ENCODE data around the gene CRIP2.
A peak's percentile ranks its signal among the peaks of the same experiment; 100 is the strongest.

Gene CRIP2

GRCh38 chr14:105487986-105488777 is 13.6 kb downstream of the CRIP2 start:
- Histone ChIP-seq H3K36me3 (ENCODE audit: insufficient read depth, insufficient read length, low read length) (peaks cover 19% of the 10 kb centered on the region), H3K4me1 (ENCODE audit: insufficient read depth, insufficient read length) (peaks cover 32% of the 10 kb centered on the region), H3K4me3 (ENCODE audit: insufficient read length, low read depth) (peak overlapping the region; percentile 54), H3K9ac (ENCODE audit: insufficient read length, low read depth) (peak overlapping the region; percentile 85), H3K27me3 (ENCODE audit: insufficient read depth, insufficient read length) (peaks cover 20% of the 10 kb centered on the region), H3K9me3 (ENCODE audit: insufficient read depth, low read length) (no peaks in the 10 kb centered on the region)
- TF ChIP-seq SUZ12 (IDR thresholded peaks at IDR 0.05; ENCODE audit: extremely low read depth, insufficient read depth, insufficient read length) (no peak), YY1 (IDR thresholded peaks at IDR 0.05; ENCODE audit: insufficient read depth, insufficient read length) (no peak), ZNF274 (IDR thresholded peaks at IDR 0.05; ENCODE audit: low read depth, low read length) (no peak)
- DNase-seq (ENCODE audit: low read depth, low spot score) = no peak

GRCh38 chr14:105488781-105489541 is 14.3 kb downstream of the CRIP2 start:
- Histone ChIP-seq H3K9ac (ENCODE audit: insufficient read length, low read depth) (peak overlapping the region; percentile 70), H3K36me3 (ENCODE audit: insufficient read depth, insufficient read length, low read length) (peaks cover 25% of the 10 kb centered on the region), H3K4me3 (ENCODE audit: insufficient read length, low read depth) (peak overlapping the region; percentile 11), H3K4me1 (ENCODE audit: insufficient read depth, insufficient read length) (peaks cover 29% of the 10 kb centered on the region), H3K27me3 (ENCODE audit: insufficient read depth, insufficient read length) (peaks cover 20% of the 10 kb centered on the region), H3K9me3 (ENCODE audit: insufficient read depth, low read length) (no peaks in the 10 kb centered on the region)
- DNase-seq (ENCODE audit: low read depth, low spot score) = no peak
- TF ChIP-seq ZNF274 (IDR thresholded peaks at IDR 0.05; ENCODE audit: low read depth, low read length) (no peak), SUZ12 (IDR thresholded peaks at IDR 0.05; ENCODE audit: extremely low read depth, insufficient read depth, insufficient read length) (no peak), YY1 (IDR thresholded peaks at IDR 0.05; ENCODE audit: insufficient read depth, insufficient read length) (no peak)

DNA sequence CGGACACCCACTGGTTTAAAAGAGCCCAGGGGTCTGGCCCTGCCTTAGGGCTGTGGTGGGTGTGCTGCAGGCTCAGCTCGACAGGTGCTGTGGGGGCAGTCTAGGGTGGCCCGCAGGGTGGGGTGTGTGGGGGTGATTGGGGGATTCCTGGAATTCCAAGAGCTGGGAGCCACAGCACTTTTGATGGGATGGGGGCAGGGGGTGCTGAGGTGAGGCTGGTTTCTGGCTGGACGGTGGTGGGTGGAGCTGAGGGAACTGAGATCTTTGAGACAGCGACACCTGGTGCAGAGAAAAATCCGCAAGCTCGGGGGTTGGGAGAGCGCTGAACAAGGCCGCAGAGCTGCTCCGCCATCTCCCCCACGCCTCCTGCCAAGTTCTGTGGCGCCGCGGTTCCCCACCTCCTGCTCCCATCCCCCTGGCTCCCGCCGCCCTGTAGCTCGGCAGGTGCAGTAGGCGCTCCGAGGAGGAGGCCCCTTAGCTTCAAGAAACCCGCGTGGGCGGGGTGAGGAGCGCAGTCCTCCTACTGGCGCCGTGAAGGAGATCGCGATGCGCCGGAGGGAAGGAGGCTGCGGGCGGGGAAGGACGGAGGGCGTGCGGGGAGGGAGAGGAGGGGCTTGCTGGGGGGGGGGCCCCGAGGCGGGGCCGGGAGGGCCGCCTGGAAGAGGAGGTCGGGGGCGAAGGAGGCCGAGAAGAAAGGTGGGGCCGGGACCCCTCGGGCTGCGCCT is 15.1 kb downstream of the CRIP2 start:
- no peaks in the 10 kb centered on the region for H3K9me3 ChIP-seq (ENCODE audit: insufficient read depth, low read length)
- H3K9ac ChIP-seq (ENCODE audit: insufficient read length, low read depth) = peak overlapping the region; percentile 92
- peaks cover 32% of the 10 kb centered on the region for H3K36me3 ChIP-seq (ENCODE audit: insufficient read depth, insufficient read length, low read length)
- peak overlapping the region; percentile 63 for H3K4me3 ChIP-seq (ENCODE audit: insufficient read length, low read depth)
- H3K27me3 ChIP-seq (ENCODE audit: insufficient read depth, insufficient read length) = peaks cover 18% of the 10 kb centered on the region
- peak; percentile 77 for DNase-seq (ENCODE audit: low read depth, low spot score)
- H3K4me1 ChIP-seq (ENCODE audit: insufficient read depth, insufficient read length) = peaks cover 28% of the 10 kb centered on the region
- no peak for TF ChIP-seq YY1 (IDR thresholded peaks at IDR 0.05; ENCODE audit: insufficient read depth, insufficient read length)
- TF ChIP-seq ZNF274 (IDR thresholded peaks at IDR 0.05; ENCODE audit: low read depth, low read length) = no peak
- no peak for TF ChIP-seq SUZ12 (IDR thresholded peaks at IDR 0.05; ENCODE audit: extremely low read depth, insufficient read depth, insufficient read length)

- peaks cover 26% of the 10 kb centered on the region for H3K4me1 ChIP-seq (ENCODE audit: insufficient read depth, insufficient read length)
- no peak for TF ChIP-seq SUZ12 (IDR thresholded peaks at IDR 0.05; ENCODE audit: extremely low read depth, insufficient read depth, insufficient read length)
- no peak for TF ChIP-seq YY1 (IDR thresholded peaks at IDR 0.05; ENCODE audit: insufficient read depth, insufficient read length)
- no peak for TF ChIP-seq ZNF274 (IDR thresholded peaks at IDR 0.05; ENCODE audit: low read depth, low read length)
- no peak for DNase-seq (ENCODE audit: low read depth, low spot score)
- H3K27me3 ChIP-seq (ENCODE audit: insufficient read depth, insufficient read length) = peaks cover 13% of the 10 kb centered on the region
- no peaks in the 10 kb centered on the region for H3K9me3 ChIP-seq (ENCODE audit: insufficient read depth, low read length)
- H3K4me3 ChIP-seq (ENCODE audit: insufficient read length, low read depth) = peak overlapping the region; percentile 63
- H3K9ac ChIP-seq (ENCODE audit: insufficient read length, low read depth) = peak overlapping the region; percentile 92
- H3K36me3 ChIP-seq (ENCODE audit: insufficient read depth, insufficient read length, low read length) = peaks cover 35% of the 10 kb centered on the region
These were observed 15.6 kb downstream of the CRIP2 start for GRCh38 chr14:105490267-105490571.

DNA sequence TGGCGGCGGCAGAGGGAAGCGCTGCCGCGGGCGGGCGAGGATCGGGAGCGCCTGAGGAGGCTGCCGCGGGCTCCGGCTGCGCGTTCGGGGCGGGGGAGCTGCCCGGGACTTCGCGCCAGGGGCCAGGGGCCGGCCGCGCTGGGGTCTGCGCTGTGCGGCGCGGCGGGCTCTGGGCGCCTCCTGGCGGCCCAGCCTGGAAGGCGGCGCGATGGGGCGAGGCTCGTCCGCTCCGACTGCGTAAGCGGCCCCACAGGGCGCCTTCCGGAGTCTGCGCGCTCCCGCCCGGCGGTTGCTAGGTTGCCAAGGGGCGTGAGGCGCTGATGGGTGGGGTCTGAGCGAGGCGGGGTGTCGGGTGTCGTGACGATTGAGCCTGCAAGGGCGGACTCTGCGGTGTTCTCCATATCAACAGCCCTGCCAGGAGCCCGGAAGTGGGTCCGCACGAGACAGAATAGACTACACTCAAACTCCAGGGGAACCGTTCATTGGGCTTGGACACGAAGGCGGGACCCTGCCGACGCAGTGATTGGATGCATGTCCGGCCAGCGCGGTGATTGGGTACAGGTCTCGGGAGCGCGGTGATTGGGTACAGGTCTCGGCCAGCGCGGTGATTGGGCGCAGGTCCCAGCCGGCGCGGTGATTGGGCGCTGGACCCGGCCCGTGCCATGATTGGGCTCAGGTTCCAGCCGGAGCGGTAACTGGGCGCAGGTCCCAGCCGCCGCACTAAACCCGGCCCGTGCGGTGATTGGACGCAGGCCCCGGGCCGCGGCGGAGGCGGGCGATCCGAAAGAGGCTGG is 16.1 kb downstream of the CRIP2 start, which contains the start of gene TEDC1:
Gene TEDC1 (plus strand): TSS at position 675 of the 794 bp plus-strand sequence. CDS start 130 bp downstream, outside the sequence.
- no peaks in the 10 kb centered on the region for H3K9me3 ChIP-seq (ENCODE audit: insufficient read depth, low read length)
- H3K36me3 ChIP-seq (ENCODE audit: insufficient read depth, insufficient read length, low read length) = peaks cover 38% of the 10 kb centered on the region
- H3K4me1 ChIP-seq (ENCODE audit: insufficient read depth, insufficient read length) = peaks cover 26% of the 10 kb centered on the region
- H3K9ac ChIP-seq (ENCODE audit: insufficient read length, low read depth) = peak within 1 kb of the TSS; percentile 92
- H3K27me3 ChIP-seq (ENCODE audit: insufficient read depth, insufficient read length) = peaks cover 9% of the 10 kb centered on the region
- DNase-seq (ENCODE audit: low read depth, low spot score) = peak; percentile 97
- peak within 1 kb of the TSS; percentile 86 for H3K4me3 ChIP-seq (ENCODE audit: insufficient read length, low read depth)
- TF ChIP-seq YY1 (IDR thresholded peaks at IDR 0.05; ENCODE audit: insufficient read depth, insufficient read length) (no peak), SUZ12 (IDR thresholded peaks at IDR 0.05; ENCODE audit: extremely low read depth, insufficient read depth, insufficient read length) (no peak), ZNF274 (IDR thresholded peaks at IDR 0.05; ENCODE audit: low read depth, low read length) (no peak)

DNA sequence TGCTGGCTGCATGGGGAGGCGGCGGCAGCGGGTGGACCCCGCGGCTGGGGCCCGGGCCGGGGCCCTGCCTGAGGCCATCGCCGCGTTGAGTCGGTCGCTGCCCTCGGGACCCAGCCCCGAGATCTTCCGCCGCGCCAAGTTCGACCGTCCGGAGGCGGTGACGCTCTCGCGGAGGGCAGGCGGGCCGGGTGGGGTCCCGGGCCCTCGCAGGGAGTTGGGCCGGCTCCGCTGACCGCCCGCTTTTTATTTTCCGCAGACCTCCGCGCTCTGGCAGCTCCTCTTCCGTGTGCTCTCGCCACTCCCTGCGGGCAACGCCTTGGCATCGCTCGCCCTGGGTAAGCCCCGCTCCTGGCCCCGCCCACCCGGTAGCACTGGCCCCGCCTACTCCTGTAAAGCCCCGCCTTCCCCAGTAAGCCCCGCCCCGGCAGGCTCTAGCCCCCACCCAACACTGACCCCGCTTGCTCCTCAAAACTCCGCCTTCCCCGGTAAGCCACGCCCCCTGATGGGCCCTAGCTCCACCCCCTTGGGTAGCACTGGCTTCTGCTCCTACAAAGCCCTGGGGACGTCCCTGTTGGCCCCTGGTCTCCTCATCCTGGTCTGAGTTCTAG is 16.8 kb downstream of the CRIP2 start:
- Histone ChIP-seq H3K9me3 (ENCODE audit: insufficient read depth, low read length) (no peaks in the 10 kb centered on the region), H3K4me1 (ENCODE audit: insufficient read depth, insufficient read length) (peaks cover 26% of the 10 kb centered on the region), H3K27me3 (ENCODE audit: insufficient read depth, insufficient read length) (peaks cover 2% of the 10 kb centered on the region), H3K4me3 (ENCODE audit: insufficient read length, low read depth) (peak overlapping the region; percentile 86), H3K36me3 (ENCODE audit: insufficient read depth, insufficient read length, low read length) (peaks cover 41% of the 10 kb centered on the region), H3K9ac (ENCODE audit: insufficient read length, low read depth) (peak overlapping the region; percentile 81)
- DNase-seq (ENCODE audit: low read depth, low spot score) = peak; percentile 54
- TF ChIP-seq ZNF274 (IDR thresholded peaks at IDR 0.05; ENCODE audit: low read depth, low read length) (no peak), SUZ12 (IDR thresholded peaks at IDR 0.05; ENCODE audit: extremely low read depth, insufficient read depth, insufficient read length) (no peak), YY1 (IDR thresholded peaks at IDR 0.05; ENCODE audit: insufficient read depth, insufficient read length) (no peak)

Measured in NT2/D1 (cell line).